Esophagus squamous epithelium (tissue), 4 donors: ENCODE measurements around the gene CHMP1A.

Experiments used
- CTCF ChIP-seq, 6 experiments: fragments of 450-650 bp in 4 of 6; fragments of 200-600 bp in 2 of 6; sonication (generic) in 2 of 6; IDR thresholded peaks; one replicate each; pipeline ENCODE4 v1.5.1; 2016 to 2019; ENCODE audit warnings: antibody characterized with exemption in 6 of 6, mild to moderate bottlenecking in 4 of 6, moderate library complexity in 4 of 6
- POLR2A ChIP-seq, 4 donors: fragments of 450-650 bp; IDR thresholded peaks; one replicate each; pipeline ENCODE4 v1.6.1; 2017; ENCODE audit warnings: antibody characterized with exemption in 4 of 4, mild to moderate bottlenecking in 4 of 4, moderate library complexity in 3 of 4

DNA sequence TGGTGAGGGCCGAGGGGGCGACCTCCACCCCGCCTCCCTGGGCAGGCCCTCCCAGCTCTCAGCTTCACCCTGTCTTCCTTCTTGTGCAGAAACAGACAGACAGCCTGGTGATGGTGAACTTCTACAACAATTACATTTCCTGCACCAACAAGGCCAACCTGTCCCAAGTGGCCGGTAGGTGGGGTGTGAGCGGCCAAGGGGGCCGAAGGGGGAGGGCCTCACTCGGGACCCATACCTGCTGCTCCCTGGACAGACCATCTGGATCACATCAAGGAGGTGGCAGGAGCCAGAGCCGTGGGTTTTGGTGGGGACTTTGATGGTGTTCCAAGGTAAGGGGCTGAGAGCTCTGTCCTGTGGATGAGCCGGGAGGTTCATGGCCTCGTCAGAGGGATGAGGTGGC is 20.1 kb downstream of the CHMP1A start:
- no peak for TF ChIP-seq CTCF (IDR thresholded peaks at IDR 0.05)
- TF ChIP-seq POLR2A (IDR thresholded peaks at IDR 0.05): no peak
